NCI-H146 (cell line): ENCODE data around the gene TUNAR.
A peak's percentile ranks its signal among the peaks of the same experiment; 100 is the strongest.

ENCODE experiments used
- DNase-seq: peaks from one replicate; lab custom pipeline; 2025; lab: John Stamatoyannopoulos, UW

TUNAR gene

GRCh38 chr14:95876761-95877538, at the start of gene TUNAR:
TSS of gene TUNAR (plus strand) at chr14:95876832.
- DNase-seq, result peak; percentile 59

GRCh38 chr14:95828649-95829265, 47.9 kb upstream of the TUNAR start:
- no peak for DNase-seq

- no peak for DNase-seq
These were observed 47.3 kb upstream of the TUNAR start for GRCh38 chr14:95829321-95829720.

GRCh38 chr14:95830386-95830785, 46.2 kb upstream of the TUNAR start:
- DNase-seq, result no peak

- no peak for DNase-seq
These were observed 45.6 kb upstream of the TUNAR start for GRCh38 chr14:95831041-95831440.

GRCh38 chr14:95831468-95831867, 45.2 kb upstream of the TUNAR start:
- DNase-seq, result no peak

- DNase-seq, result no peak
These were observed 44.6 kb upstream of the TUNAR start for GRCh38 chr14:95832012-95832411.

GRCh38 chr14:95833429-95833828, 43.2 kb upstream of the TUNAR start:
- no peak for DNase-seq

- no peak for DNase-seq
These were observed 42.1 kb upstream of the TUNAR start for GRCh38 chr14:95834496-95834895.

GRCh38 chr14:95835121-95835730, 41.4 kb upstream of the TUNAR start:
- no peak for DNase-seq

- DNase-seq, result no peak
These were observed 37.8 kb upstream of the TUNAR start for GRCh38 chr14:95838862-95839261.

GRCh38 chr14:95840094-95840700, 36.4 kb upstream of the TUNAR start:
- DNase-seq, result no peak

- DNase-seq, result no peak
These were observed 35.0 kb upstream of the TUNAR start for GRCh38 chr14:95841668-95842067.

- no peak for DNase-seq
These were observed 26.9 kb upstream of the TUNAR start for GRCh38 chr14:95849761-95850160.

GRCh38 chr14:95850429-95850828, 26.2 kb upstream of the TUNAR start:
- DNase-seq, result peak; percentile 12

GRCh38 chr14:95855606-95856005, 21.0 kb upstream of the TUNAR start:
- DNase-seq, result no peak

- DNase-seq, result no peak
These were observed 19.4 kb upstream of the TUNAR start for GRCh38 chr14:95857275-95857674.

- no peak for DNase-seq
These were observed 17.7 kb upstream of the TUNAR start for GRCh38 chr14:95858893-95859292.

- no peak for DNase-seq
These were observed 14.4 kb upstream of the TUNAR start for GRCh38 chr14:95862243-95862642.

- DNase-seq, result no peak
These were observed 13.3 kb upstream of the TUNAR start for GRCh38 chr14:95863295-95863694.

GRCh38 chr14:95869776-95870175, 6.9 kb upstream of the TUNAR start:
- no peak for DNase-seq

GRCh38 chr14:95870772-95871171, 5.9 kb upstream of the TUNAR start:
- no peak for DNase-seq

GRCh38 chr14:95871531-95871930, 5.1 kb upstream of the TUNAR start:
- DNase-seq, result peak; percentile 89
